ENCODE results near the gene FOXP3. TPM values are rescaled to one million over a fixed set of nuclear protein-coding genes. Genes with fewer than 3 reads are reported as not detected.

The FOXP3 gene
- total RNA-seq, 1 experiment from 2014 or later, result 0.68 TPM

DNA sequence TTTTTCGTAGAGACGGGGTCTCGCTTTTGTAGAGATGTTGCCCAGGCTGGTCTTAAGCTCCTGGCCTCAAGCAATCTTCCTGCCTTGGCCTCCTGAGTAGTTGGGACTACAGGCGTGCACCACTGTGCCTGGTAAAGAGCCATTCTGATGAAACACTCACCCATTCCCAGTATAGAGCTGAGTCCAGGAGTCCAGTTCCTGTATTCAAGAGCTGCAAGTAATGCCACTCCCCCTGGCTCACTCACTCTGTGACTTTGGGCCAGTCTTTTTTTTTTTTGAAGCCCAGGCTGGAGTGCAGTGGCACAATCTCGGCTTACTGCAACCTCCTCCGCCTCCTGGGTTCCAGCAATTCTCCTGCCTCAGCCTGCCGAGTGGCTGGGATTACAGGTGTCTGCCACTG, 25.8 kb downstream of the FOXP3 start:
- no CpG with 5 or more reads among the region's 7 CpGs for WGBS (ENCODE audit: extremely low coverage, insufficient read length, low lambda C conversion rate)
- H3K14ac ChIP-seq (ENCODE audit: insufficient read depth, low read length), result no peak overlapping the region
- no peak overlapping the region for H2BK12ac ChIP-seq (ENCODE audit: insufficient read length, low read depth, low read length)

More for the DNA sequence above, 25.8 kb downstream of the FOXP3 start:
- Histone ChIP-seq H3K4ac (ENCODE audit: low read depth, low read length) (no peak overlapping the region), H2AFZ (ENCODE audit: low read length) (no peak overlapping the region), H3K79me1 (ENCODE audit: insufficient read depth, low read depth, low read length, poor library complexity, severe bottlenecking) (no peaks in the 10 kb centered on the region), H4K20me1 (ENCODE audit: control insufficient read depth, insufficient read depth, insufficient read length) (no peaks in the 10 kb centered on the region), H3K23ac (ENCODE audit: insufficient read length, low read depth, low read length) (no peak overlapping the region), H2BK20ac (ENCODE audit: low read depth, low read length, poor library complexity, severe bottlenecking) (no peak overlapping the region), H4K5ac (ENCODE audit: insufficient read length, low read depth, low read length) (no peak overlapping the region), H3T11ph (ENCODE audit: low read length) (no peak overlapping the region), H2BK15ac (ENCODE audit: low read depth, low read length) (no peak overlapping the region), H3K23me2 (ENCODE audit: insufficient read length, low read depth, low read length, poor library complexity, severe bottlenecking) (no peaks in the 10 kb centered on the region), H3K4me1 (ENCODE audit: insufficient read depth, low read length) (no peaks in the 10 kb centered on the region), H3K18ac (ENCODE audit: insufficient read length, low read depth, low read length) (no peak overlapping the region), H3K9me3 (ENCODE audit: control insufficient read depth, low read depth, low read length) (peaks cover 27% of the 10 kb centered on the region), H3K56ac (ENCODE audit: insufficient read length, low read depth, low read length) (no peak overlapping the region), H2BK120ac (ENCODE audit: low read depth, low read length, poor library complexity, severe bottlenecking) (no peak overlapping the region), H3K27me3 (ENCODE audit: insufficient read depth, low read length) (no peaks in the 10 kb centered on the region), H3K9ac (ENCODE audit: extremely low read depth, insufficient read length, low read length) (no peak overlapping the region), H3K79me2 (ENCODE audit: insufficient read depth, low read length) (no peaks in the 10 kb centered on the region), H4K91ac (ENCODE audit: insufficient read length, low read depth, low read length) (no peak overlapping the region), H3K27ac (ENCODE audit: insufficient read length, low read depth, low read length) (no peak overlapping the region), H2AK5ac (ENCODE audit: insufficient read length, low read length) (no peak overlapping the region), H2BK5ac (ENCODE audit: insufficient read length, low read length) (no peak overlapping the region), H3K4me2 (ENCODE audit: insufficient read depth, insufficient read length, low read length) (no peak overlapping the region), H4K8ac (replicated peaks; ENCODE audit: insufficient read length, low read depth, low read length) (no peak overlapping the region)
- no peak for DNase-seq
- Mint-ChIP-seq H3K27me3 (ENCODE audit: low read depth) (peaks cover 1% of the 10 kb centered on the region; the same call in 1 of the 2 replicates), H3K4me1 (no peaks in the 10 kb centered on the region; a peak in 1 of 4 replicates), H3K4me3 (no peak overlapping the region; a peak in 1 of 5 replicates), H3K27ac (no peak overlapping the region), H3K36me3 (ENCODE audit: insufficient read depth in 1 of 3, low read depth in 3 of 3) (peaks cover 3 to 29% (median 10%) of the 10 kb centered on the region in 3 experiments; a peak in 6 of 7 replicates), H3K9me3 (peaks cover 50 to 79% of the 10 kb centered on the region in 2 experiments)
- TF ChIP-seq CTCF (conservative IDR thresholded peaks at IDR 0.05), result no peak
